Adrenal gland (tissue), 5 donors: ENCODE data around the gene GALNT12.

Source experiments
- CTCF ChIP-seq, 6 experiments: fragments of 450-650 bp in 4 of 6; fragments of 200-600 bp in 2 of 6; sonication (generic) in 1 of 6; IDR thresholded peaks; 1 replicate in 5 of 6; 2 replicates in 1 of 6; pipeline versions ENCODE4 v1.5.1 to v1.8.0; 2016 to 2021; ENCODE audit warnings: antibody characterized with exemption in 6 of 6, mild to moderate bottlenecking in 2 of 6, moderate library complexity in 1 of 6
- POLR2A ChIP-seq, 2 donors: fragments of 450-650 bp; IDR thresholded peaks; one replicate each; pipeline ENCODE4 v1.6.1; 2017; ENCODE audit warnings: antibody characterized with exemption in 2 of 2, mild to moderate bottlenecking in 2 of 2, moderate library complexity in 1 of 2
- donor health status: DM: no; HTN: no; CAD: no.

- no peak for TF ChIP-seq CTCF (IDR thresholded peaks at IDR 0.05)
- TF ChIP-seq POLR2A (IDR thresholded peaks at IDR 0.05) = no peak
These were observed 82.8 kb downstream of the GALNT12 start for GRCh38 chr9:98890256-98890655.
